T-helper 2 cell treated with Interferon-gamma antibody and Interleukin-4, amounts not matched to agents 100 ng/mL and 5 ng/mL, for 36 hours (primary cell): Measurements from ENCODE around the gene RAC3. TPM values are rescaled to one million over a fixed set of nuclear protein-coding genes. Genes with fewer than 3 reads are reported as not detected.

Experiments used
- intact Hi-C: fragments of 100-400 bp; cut with micrococcal nuclease; formaldehyde crosslinking; loops from one replicate; pipeline ENCODE4 v1.15.1; 2023
- total RNA-seq: library from RNA; stranded (reverse); gene quantifications from 2 replicates; pipeline ENCODE4 v1.2.3, GENCODE V29; 2022

RAC3 gene
- total RNA-seq, 1 donor from 2014 or later, result 12.3 TPM

DNA sequence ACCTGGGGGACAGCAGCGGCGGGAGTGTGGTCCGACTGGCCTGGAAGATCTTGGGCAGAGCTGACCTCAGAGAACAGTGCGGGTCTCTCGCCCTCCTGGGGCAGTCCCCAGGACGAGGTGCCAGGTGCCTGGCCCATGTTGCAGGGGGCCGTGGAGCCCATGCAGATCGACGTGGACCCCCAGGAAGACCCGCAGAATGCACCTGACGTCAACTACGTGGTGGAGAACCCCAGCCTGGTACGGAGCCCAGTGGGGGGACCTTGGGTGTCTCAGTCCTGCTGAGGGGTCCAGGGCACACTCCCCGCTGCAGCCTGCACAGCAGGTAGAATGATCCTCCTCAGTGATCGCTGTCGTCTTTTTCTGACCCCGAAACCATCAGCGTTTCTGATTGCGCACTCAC, 21.7 kb downstream of the RAC3 start:
- intact Hi-C loops, result no loop called here

DNA sequence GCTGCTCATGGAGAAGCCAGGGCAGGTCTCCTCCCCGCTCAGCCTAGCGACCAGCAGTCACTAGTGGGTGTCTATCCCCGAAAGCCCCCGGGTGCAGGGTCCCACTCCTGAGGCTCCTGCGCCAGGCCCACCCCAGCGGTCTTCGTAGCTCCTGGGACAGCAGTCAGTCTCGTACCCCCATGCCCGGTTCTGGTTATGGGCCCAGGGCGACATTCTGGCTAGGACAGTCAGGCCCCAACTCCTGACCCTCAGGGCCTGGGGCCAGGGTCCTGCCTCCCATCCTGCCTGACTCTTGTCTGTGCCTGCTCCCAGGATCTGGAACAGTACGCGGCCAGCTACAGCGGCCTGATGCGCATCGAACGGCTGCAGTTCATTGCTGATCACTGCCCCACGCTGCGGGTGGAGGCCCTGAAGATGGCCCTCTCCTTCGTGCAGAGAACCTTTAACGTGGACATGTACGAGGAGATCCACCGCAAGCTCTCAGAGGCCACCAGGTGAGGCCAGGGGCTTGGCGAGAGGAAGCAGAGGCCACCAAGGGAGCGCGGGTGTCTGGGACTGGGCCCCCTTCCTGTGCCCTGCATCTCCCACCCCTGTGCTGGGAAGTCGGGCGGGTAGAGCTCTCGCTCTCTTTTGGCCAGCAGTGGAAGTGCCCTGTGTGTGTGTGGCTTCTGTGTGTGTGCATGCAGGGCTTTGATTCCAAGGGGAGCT, 22.2 kb downstream of the RAC3 start:
- intact Hi-C loops, result no loop called here

DNA sequence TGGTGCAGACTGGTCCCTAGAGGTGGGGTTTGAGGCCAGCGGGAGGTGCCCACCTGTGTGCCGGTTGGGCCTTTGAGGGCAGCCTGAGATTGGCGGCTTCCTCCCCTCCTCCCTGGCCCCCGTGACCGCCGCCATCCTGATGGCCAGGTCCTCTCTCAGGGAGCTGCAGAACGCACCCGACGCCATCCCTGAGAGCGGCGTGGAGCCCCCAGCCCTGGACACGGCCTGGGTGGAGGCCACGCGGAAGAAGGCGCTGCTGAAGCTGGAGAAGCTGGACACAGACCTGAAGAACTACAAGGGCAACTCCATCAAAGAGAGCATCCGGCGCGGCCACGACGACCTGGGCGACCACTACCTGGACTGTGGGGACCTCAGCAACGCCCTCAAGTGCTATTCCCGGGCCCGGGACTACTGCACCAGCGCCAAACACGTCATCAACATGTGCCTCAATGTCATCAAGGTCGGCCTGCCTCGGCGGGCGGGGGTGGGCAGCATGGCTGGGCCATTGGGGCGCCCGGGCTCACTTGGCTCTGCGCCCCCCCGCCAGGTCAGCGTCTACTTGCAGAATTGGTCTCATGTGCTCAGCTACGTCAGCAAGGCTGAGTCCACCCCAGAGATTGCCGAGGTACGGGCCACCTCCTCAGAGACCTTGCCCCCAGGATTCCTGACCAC, 23.0 kb downstream of the RAC3 start:
- intact Hi-C loops, result no loop called here

DNA sequence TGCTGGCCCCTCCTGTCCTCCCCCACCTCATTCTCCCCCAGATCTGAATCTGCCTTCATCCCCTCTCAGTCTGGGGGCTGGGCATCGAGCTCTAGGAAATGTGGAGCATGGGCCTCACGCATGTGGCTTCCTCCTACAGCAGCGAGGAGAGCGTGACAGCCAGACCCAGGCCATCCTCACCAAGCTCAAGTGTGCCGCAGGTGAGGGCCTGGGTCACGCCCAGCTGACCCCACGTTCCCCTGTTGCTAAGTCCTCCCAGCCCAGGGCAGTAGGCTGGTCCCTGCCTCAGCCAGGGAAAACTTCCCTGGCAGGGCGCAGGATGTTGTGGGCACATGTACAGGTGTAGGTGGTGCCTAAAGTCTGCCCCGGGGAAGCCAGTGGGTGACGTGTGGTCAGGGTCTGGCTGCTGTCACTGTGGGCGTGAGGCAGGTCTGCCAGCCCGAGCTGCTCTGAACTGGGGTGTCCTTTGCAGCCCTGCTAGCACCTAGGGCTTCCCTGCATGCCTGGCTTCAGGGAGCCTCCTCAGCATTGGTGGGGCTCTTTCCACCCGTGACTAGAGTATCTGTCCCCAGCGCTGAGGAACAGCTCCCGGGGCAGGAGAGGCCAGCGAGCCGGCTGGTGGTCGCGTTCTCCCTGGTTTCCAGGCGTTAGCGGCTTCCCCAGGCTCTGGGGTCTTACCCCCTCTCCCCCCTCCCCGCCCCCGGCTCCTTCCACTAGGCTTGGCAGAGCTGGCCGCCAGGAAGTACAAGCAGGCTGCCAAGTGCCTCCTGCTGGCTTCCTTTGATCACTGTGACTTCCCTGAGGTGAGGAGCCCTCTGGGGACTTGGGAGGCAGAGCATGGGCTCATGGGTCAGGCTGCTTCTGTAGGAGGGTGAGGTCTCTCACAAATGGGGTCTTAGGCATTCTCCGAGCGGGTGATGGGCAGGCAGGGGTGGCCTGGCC, 23.8 kb downstream of the RAC3 start:
- intact Hi-C loops, result no loop called here

DNA sequence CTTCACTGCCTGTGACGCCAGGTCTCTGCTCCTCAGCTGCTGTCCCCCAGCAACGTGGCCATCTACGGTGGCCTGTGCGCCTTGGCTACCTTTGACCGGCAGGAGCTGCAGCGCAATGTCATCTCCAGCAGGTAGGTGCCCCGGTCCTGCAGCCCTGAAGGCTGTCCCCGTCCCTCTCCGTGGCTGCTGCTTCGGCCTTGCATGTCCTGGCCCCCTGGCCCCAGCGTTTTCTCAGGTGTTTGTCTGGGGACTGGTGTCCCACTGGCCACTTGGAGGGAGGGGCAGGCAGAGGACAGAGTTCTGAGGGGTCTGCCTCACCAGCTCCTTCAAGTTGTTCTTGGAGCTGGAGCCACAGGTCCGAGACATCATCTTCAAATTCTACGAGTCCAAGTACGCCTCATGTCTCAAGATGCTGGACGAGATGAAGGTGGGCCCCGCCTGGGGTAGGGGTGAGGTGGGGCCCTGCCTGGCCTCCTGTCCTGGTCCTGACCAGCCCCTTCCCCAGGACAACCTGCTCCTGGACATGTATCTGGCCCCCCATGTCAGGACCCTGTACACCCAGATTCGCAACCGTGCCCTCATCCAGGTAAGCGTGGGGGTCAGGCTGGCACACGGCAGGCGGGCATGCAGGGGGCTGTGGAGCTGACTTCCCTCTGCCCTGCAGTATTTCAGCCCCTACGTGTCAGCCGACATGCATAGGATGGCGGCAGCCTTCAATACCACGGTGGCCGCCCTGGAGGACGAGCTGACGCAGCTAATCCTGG, 24.7 kb downstream of the RAC3 start:
- intact Hi-C loops, result no loop called here

DNA sequence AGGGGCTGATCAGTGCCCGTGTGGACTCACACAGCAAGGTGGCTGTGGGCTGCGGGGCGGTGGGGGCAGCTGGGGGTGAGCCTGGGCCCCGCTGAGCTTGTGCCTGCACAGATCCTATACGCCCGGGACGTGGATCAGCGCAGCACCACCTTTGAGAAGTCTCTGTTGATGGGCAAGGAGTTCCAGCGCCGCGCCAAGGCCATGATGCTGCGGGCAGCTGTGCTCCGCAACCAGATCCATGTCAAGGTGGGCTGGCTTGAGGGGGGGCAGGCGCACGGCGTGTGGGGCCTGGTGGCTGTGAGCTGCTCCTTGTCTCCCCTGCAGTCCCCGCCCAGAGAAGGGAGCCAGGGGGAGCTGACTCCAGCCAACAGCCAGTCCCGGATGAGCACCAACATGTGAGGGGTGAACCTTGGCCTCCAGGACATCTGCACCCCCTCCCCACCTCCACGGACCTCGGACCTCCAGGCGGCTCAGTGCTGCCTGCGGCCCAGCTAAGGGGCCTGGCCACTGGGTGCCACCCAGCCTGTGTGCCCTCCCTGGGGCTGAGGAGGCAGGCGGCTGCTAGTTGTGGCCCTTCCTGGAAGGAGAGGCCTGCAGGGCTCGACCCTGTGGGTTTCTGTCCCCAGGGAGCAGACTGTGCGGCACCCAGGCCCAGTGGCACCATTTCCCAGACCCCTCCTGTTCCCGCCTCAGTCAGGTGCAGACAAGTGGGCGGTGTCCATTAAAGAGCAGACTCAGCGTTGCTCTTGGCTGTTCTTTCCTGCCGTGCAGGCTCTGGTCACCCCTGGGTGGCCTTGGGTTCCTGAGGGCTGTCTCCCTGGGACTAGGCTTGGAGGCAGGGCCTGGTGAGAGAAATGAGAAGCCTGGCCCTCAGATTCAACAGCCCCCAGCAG, 25.5 kb downstream of the RAC3 start:
- intact Hi-C loops, result no loop called here

DNA sequence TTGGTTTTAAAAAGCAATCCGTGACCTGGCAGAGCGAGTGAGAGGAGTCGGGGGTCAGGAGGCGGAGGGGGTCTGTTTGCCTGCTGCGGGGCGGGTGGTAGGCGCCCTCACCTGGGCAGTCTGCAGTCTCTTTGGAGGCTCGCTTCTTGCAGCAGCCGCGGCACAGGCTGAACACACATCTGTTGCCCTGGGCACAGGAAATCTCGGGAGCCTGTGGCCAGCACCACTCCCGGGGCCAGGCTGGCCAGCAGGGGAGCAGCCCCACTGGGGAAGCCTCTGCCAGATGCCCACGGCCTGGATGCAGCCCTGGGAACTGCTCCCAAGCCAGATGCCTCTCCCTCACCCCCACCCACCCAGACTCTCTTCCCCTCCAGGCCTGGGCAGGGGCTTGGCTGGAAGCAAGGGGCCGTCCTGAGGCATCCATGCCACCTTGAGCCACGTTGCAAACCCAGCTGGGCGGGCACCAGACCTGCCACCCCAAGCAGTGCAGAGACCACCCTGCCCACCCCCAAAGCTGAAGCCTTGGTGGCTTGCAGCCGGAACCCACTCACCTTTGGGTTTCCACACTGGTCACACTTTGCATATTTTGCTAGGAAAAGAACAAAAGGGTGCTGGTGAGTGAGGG, 26.9 kb downstream of the RAC3 start:
- intact Hi-C loops, result no loop called here

DNA sequence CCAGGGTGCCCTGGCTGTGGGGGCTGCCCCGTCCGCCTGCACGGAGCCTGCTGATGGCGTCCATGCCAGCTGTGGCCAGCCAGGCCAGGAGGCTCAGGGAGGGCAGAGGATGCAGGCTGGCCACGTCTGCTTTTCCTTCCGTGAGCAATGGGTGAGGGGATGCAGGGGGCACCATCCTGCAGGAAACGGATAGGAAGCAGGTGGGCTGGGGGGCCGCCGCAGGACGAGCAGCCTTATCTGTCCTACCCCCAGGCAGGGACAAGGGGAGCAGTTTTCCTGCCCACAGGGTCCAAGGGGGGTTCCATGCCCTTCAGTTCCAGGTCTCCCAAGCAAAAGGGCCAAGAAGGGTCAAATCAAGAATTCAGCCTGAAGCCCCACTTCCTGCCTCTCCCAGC, 27.4 kb downstream of the RAC3 start:
- intact Hi-C loops, result no loop called here

DNA sequence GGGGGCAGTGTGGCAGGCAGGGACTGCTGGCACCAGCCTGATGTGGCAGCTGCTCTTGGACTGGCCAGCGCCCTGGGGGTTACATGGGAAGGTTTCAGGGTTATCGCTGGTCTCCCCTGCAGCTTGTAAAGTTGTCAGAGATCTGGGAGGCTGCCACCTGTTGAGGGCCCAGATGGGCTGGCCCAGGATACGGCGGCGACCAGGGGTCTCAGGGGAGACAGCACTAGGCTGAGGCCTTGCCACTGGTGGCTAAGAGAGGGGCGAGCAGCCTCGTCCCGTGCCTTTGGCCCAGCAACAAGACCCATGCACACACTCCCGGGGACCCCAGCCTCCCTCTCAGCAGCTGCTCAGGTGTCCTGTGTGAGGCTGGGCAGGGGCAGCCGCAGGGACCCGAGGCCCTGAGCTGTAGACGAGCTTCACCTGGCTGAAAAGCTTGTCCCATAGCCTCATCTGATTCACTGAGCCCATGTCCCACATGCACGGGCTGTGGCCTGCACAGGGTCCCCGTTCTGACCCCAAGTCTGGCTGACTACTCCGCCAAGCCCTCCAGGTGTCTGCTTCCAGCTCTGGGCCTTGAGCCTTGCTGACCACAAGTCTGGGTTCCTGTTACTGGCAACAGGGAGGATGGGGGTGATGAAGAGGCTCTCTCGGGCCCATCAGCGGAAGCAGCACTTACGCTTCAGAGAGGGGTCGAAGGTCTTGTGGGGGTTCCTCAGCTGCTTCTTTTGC, 28.0 kb downstream of the RAC3 start:
- intact Hi-C loops, result no loop called here

DNA sequence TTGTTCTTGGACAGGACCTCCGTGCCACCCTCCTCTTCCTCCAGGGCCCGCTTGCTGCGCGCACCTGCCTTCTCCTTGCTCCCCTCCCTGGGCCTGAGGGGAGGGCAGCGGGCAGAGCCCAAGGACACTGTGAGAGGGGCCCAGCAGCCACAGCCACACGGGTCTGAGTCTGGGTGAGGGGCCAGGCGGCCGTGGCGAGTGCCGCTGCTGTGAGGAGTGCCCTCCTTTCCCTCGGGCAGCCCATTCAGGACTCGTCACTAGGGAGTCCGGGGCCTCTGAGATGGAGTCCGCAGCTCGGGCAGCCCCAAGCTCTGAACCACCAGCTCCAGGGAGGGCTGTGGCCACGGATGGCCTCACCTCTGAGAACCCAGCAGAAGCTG, 28.5 kb downstream of the RAC3 start:
- intact Hi-C loops, result no loop called here

DNA sequence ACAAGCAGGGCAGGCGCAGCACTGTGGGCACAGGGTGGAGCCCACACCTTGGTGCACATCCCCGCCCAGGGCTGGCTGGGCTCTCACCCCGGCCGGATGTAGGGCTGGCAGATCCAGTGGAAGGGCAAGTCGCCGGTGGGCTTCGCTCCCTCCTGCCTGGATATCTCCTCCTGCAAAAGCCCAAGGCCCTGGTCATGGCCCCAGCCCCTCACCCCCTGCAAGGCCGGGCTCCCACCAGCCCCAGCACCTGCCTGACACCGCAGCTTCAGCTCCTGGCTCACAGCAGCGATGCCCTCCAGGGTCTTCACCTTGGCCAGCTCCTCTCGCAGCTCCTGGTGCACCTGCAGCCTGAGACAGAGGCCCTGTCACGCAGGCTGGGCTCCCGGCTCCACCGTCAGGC, 29.1 kb downstream of the RAC3 start:
- intact Hi-C loops, result no loop called here

DNA sequence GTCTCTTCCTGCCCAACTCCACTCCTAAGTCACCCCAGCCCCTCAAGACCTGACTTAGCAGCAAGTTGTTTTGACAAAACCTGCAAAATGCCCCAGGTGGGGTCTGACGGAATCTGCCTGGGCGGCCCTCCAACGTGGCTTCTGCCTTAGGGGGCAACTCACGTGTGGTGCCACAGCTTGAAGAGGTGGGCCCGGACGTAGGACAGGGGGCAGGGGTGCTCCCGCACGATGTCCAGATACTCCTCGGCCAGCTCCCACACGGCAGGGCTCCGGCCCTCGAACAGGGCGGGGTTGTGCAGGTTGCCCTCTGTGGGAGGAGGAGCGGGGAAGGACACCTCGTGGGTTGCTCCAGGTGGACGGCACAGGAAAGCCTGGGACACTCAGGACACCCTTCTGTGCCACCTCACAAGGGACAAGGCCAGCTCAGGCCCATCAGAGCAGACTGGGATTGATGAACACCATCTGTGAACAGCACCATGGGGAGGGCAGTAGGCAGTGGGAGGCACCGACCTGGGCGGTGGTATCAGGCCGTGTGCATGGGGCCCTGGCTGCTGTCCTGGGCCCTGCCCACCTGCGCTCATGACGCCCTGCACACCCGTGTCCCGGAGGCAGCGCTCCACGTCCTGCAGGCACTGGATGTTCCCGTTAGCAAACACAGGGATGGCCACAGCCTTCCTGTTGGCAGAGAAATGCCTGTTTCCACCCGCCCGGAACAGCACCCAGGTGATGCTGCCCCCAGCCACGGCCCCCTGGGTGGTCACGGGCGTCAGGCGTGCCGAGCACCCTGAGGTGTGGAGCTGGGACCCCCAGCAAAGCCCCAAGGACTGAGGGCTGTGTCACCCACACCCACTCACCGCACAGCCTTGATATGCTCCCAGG, 29.8 kb downstream of the RAC3 start:
- intact Hi-C loops, result no loop called here

DNA sequence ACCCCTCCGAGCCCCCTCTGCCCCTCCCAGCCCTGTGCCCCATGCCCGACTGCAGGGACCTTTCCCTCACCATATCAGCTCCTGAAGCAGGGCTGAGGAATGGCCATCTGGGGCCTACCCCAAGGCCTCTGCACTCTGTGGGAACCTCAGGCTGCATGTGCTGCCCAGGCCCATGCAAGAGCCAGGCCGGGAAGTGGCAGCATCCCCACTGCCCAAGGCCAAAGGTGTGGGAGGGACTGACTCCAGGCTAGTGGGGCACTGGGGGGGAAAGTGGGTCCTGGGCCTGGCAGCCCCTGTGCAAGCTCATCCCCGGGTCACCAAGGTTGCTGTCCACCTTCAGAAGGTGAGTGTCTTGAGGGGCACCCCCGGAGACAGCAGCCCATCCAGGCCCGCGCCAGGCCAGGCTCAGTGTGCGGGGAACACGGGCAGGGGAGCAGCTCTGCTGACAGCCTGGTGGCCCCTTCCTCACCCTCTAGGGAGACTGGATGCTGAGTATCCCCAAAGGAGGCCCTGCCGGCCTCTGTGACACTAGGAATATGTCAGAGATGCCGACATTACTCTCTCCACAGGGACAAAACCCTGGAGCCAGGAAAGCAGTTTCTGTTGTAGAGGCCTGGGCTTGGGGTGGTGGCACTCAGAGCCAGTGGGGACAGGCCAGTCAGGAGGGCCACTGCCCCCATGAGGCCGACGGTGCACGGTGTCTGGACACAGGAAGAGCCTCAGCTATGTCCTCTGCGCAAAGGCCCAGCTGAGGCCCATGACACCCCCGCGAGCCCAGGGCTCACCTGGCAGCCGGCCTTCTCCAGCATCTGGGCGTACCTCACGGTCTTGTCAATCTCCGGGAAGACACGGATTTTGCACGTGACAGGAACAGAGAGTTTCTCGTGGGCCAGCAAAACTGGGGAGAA, 30.9 kb downstream of the RAC3 start:
- intact Hi-C loops, result no loop called here

DNA sequence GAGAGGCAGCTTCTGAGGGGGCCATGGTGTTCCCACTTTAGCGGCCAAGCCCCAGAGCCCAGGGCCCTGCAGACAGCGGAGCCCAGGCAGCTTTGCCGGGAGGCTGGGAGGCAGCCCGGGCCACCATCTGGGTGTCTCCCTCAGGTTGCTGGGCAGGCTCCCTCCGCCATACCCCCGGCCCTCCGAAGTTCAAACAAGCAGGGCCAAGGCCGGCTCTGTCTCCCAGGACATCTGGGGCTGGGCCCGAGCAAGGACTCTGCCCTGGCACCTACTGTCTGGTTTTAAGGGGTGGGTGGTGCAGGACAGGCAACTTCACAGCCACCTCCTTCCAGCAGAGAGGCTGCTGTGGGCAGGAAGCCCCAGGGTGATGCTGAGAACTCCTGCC, 31.5 kb downstream of the RAC3 start:
- intact Hi-C loops, result no loop called here

DNA sequence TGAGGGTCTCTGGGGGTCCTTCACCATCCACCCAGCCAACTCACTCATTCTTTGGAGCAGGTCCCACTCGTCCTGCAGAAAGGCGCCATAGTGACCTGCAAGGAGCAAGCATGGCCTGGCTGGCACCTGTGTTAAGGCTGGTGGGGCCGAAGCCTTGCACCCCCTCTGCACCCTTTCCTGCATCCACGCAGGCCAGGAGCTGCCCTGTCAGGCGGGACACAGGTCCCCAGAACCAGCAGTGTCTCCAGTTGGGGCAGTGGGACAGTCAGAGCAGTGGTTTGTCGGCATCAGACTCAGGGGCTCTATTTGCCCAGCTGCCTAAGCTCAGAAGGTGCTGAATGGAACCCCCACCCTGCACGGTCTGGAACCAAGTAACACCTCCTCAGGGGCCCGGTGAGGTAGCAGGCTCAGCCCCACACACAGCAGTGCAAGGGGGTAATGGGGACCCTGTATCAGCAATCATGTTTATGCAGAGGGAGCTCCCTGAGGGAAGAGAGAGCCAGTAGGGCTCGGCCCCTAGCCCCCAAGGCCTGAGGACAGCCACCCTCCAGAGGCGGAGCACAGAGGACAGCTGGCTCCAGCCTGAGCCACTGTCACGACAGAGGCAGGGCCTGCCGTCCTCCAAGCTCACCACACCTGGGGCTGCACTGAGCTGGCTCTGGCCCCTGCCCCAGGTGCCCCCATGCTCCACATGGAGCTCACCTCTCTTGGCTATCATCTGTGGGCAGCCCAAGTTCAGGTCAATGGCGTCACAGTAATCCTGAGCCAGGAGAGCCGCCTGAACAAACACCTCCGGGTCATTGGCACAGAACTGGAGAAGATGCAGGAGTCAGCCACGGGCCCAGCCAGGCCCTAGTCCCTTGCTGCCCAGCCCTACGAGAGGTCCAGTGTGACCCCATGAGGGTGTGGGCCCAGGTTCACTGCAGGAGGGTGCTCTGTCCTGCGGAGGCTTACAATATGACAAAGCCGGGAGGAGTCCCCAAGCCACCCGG, 32.2 kb downstream of the RAC3 start:
- intact Hi-C loops, result no loop called here
